Nephron (organoid): ENCODE data around the gene CHERP.
A peak's percentile ranks its signal among the peaks of the same experiment; 100 is the strongest.

Source experiments
- H3K27ac Mint-ChIP-seq, 3 experiments: 2 replicates each; pipeline ENCODE4 v1.8.0; 2020; ENCODE audit warnings: mixed read lengths in 3 of 3, mild to moderate bottlenecking in 2 of 3, moderate library complexity in 1 of 3
- H3K27me3 Mint-ChIP-seq: 2 replicates; pipeline ENCODE4 v1.8.0; 2021; ENCODE audit warnings: low read depth, mild to moderate bottlenecking, moderate library complexity, mixed read lengths
- H3K36me3 Mint-ChIP-seq: 2 replicates; pipeline ENCODE4 v1.8.0; 2020; ENCODE audit warnings: low read depth, mixed read lengths
- H3K4me1 Mint-ChIP-seq: 2 replicates; pipeline ENCODE4 v1.8.0; 2020; ENCODE audit warnings: mixed read lengths
- H3K4me3 Mint-ChIP-seq, 3 experiments: 2 replicates each; pipeline ENCODE4 v1.8.0; 2020; ENCODE audit warnings: mild to moderate bottlenecking in 3 of 3, mixed read lengths in 3 of 3, moderate library complexity in 2 of 3
- H3K9me3 Mint-ChIP-seq: 2 replicates; pipeline ENCODE4 v1.8.0; 2020; ENCODE audit warnings: mixed read lengths
- TF ChIP-seq, protein P1 (sequence below), 3 experiments: fragments of 200-600 bp; sonication (generic); IDR thresholded peaks; one replicate each; pipeline ENCODE4 v1.5.0; 2021; ENCODE audit warnings: antibody characterized with exemption in 3 of 3; ENCODE audit not compliant: unreplicated experiment in 3 of 3

The CHERP gene

DNA sequence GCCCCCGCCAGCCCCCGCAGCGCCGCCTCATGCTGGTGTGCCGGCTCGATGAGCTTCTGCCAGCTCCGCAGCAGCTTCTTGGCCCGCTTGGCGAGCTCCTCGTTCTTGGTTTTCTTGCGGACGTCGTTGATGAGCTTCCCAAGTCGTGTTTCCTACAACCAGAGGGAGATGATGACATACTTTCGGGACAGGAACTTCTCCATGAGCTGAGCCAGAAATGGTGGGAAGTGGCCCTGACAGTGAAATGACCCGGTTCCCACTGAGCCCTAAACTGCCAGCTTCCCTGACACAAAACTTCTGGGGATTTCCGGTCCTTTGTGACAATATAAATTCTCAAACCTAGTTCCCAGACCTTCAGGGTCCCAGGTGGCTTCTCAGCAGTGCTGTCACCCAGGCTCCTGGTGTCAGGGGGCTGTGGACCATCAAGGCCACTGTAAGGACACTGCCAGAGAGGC, 35.3 kb upstream of the CHERP start:
- Mint-ChIP-seq H3K27me3 (no peaks in the 10 kb centered on the region), H3K27ac (no peak overlapping the region), H3K9me3 (no peaks in the 10 kb centered on the region), H3K36me3 (peaks cover 20% of the 10 kb centered on the region), H3K4me3 (no peak overlapping the region), H3K4me1 (peaks cover 36% of the 10 kb centered on the region)
- TF ChIP-seq, protein P1, sequence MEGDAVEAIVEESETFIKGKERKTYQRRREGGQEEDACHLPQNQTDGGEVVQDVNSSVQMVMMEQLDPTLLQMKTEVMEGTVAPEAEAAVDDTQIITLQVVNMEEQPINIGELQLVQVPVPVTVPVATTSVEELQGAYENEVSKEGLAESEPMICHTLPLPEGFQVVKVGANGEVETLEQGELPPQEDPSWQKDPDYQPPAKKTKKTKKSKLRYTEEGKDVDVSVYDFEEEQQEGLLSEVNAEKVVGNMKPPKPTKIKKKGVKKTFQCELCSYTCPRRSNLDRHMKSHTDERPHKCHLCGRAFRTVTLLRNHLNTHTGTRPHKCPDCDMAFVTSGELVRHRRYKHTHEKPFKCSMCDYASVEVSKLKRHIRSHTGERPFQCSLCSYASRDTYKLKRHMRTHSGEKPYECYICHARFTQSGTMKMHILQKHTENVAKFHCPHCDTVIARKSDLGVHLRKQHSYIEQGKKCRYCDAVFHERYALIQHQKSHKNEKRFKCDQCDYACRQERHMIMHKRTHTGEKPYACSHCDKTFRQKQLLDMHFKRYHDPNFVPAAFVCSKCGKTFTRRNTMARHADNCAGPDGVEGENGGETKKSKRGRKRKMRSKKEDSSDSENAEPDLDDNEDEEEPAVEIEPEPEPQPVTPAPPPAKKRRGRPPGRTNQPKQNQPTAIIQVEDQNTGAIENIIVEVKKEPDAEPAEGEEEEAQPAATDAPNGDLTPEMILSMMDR (IDR thresholded peaks at IDR 0.05; ENCODE audit: unreplicated experiment in 3 of 3): no peak

DNA sequence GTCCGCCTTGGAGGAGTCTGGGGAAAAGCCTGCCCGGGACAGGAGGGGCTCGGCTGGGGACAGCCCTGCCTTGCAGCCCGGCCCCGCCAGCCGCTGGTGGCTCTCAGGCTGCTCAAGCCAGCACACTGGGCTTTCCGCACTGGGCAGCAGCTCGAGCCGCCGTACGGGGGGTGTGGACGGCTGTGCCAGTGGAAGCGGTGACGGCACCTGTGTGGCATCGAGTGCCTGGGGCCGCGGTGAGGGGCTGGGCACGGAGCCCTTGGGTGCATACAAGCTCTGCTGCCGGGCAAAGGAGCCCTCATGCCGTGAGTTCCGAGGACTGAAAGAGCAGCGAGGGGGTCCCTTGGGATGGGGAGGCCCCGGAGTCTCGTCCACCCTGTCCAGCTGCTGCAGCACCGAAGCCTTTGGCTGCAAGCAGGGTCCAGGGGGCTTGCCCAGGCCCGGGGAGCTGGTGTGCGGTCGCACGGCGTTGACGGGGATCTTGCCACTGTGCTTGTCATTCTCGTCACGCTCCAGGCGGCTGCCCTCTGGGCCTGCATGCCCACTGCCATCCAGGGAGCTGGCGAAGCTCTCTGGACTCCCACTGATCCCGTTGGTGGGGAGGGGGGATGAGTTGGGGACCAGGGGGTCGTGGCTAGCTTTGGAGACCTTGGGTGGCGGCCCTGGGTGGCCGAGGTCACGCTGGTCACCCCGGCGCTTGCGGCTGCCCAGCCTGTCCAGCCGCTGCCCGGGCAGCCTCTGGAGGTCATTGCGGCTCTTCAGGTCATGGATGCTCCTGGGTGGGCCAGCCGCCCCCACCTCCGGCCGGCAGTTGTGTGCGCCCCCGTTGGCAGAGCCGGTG, 34.7 kb upstream of the CHERP start:
- H3K36me3 Mint-ChIP-seq: peaks cover 20% of the 10 kb centered on the region
- H3K27me3 Mint-ChIP-seq: no peaks in the 10 kb centered on the region
- H3K4me1 Mint-ChIP-seq: peaks cover 39% of the 10 kb centered on the region
- H3K4me3 Mint-ChIP-seq: peak overlapping the region in 2 of 3 experiments; percentile 44 to 67
- TF ChIP-seq, protein P1 (IDR thresholded peaks at IDR 0.05; ENCODE audit: unreplicated experiment in 3 of 3): no peak
- H3K9me3 Mint-ChIP-seq: no peaks in the 10 kb centered on the region
- no peak overlapping the region for H3K27ac Mint-ChIP-seq

DNA sequence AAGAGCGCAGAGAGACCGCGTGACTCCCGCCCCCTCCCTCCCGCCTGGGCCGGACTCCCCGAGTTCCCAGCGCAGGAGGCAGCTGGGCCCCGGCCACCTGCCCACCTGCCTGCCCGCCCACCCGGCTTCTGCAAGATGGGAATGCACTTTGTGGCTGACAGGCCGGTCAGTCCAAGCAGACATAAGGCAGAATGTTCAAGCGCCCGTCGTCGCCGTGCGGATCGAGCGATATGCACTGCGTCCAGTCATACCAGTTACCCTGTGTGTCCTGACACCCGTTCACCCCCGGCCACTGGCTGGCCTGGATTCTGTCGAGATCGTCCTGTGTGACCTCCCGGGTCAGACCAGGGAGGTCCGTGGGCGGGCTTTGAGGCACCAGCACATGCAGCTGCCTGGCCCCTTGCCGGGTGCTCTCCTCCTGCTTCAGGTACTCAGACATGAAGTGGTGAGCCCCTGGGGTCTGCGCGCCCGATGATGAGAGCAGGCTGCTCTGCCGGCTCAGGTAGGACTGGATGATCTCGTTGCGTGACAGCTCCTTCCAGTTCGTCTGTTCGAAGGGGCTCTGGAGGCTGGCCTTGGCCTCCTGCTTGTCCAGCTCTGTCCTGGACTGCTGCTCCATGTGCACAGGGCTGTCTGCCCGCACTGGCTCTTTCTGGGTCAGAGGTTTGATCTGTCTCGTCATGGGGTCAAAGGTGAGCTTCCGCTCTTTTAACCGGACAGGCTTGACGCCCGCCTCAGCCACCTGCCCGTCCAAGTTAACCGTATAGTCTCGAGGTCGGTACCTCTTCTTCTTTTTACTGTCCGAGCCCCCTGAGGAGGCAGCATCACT, 33.8 kb upstream of the CHERP start:
- Mint-ChIP-seq H3K27ac (no peak overlapping the region), H3K9me3 (no peaks in the 10 kb centered on the region), H3K36me3 (peaks cover 20% of the 10 kb centered on the region), H3K4me3 (peak overlapping the region; percentile 9 to 67 (median 44)), H3K27me3 (no peaks in the 10 kb centered on the region), H3K4me1 (peaks cover 42% of the 10 kb centered on the region)
- TF ChIP-seq, protein P1 (IDR thresholded peaks at IDR 0.05; ENCODE audit: unreplicated experiment in 3 of 3): no peak

DNA sequence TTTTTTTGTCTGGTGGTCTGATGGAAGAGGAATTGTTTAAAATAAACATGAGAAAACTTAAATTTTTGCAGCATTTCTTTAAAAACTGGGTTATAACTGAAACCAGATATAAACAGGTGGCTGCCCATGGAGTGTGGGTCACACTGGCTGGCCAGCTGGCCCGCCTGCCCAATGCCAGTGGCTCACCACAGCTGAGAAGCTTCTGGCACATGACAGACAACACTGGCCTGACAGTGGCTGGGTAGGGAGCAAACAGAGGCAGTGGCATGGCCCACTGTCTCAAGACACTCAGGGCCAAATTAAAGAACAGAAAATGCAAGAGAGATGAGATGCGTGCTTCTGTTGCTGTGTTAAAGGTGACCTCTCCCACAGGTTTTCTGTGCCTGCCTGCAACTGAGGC, 33.0 kb upstream of the CHERP start:
- H3K27ac Mint-ChIP-seq: peak overlapping the region in 2 of 3 experiments; percentile 16 to 34
- H3K36me3 Mint-ChIP-seq: peaks cover 20% of the 10 kb centered on the region
- H3K27me3 Mint-ChIP-seq: no peaks in the 10 kb centered on the region
- TF ChIP-seq, protein P1 (IDR thresholded peaks at IDR 0.05; ENCODE audit: unreplicated experiment in 3 of 3): no peak
- peaks cover 44% of the 10 kb centered on the region for H3K4me1 Mint-ChIP-seq
- peak overlapping the region in 2 of 3 experiments; percentile 58 to 92 for H3K4me3 Mint-ChIP-seq
- H3K9me3 Mint-ChIP-seq: no peaks in the 10 kb centered on the region

DNA sequence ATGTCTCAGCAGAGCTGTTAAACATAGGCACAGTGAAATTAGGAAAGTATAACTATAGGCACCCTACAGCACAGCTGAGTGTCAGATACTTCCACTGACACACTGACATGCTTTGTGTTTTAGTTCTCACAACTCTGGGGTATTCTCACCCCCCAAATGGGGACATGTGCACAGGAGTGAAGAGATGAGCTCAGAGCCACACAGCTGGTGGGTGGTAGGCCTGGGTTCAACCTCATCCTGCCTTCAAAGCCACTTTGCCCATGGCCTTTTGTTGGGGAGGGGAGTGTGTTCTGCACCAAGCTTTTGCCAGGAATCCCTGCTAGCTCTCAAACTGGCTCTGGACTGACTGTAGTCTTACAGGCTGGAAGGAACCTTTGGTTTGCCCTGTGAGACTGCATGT, 31.7 kb upstream of the CHERP start:
- no peaks in the 10 kb centered on the region for H3K9me3 Mint-ChIP-seq
- H3K4me1 Mint-ChIP-seq: peaks cover 44% of the 10 kb centered on the region
- TF ChIP-seq, protein P1 (IDR thresholded peaks at IDR 0.05; ENCODE audit: unreplicated experiment in 3 of 3): no peak
- peak overlapping the region; percentile 77 to 94 (median 92) for H3K4me3 Mint-ChIP-seq
- peaks cover 24% of the 10 kb centered on the region for H3K36me3 Mint-ChIP-seq
- peak overlapping the region in 2 of 3 experiments; percentile 4 to 44 for H3K27ac Mint-ChIP-seq
- H3K27me3 Mint-ChIP-seq: no peaks in the 10 kb centered on the region
